H9 (cell line): ENCODE measurements around the gene ZC4H2. TPM values are rescaled to one million over a fixed set of nuclear protein-coding genes. Genes with fewer than 3 reads are reported as not detected.

ENCODE experiments used
- DNase-seq: peaks from one replicate; pipeline ENCODE4 v3.0.0-alpha.2; 2017
- H2AFZ ChIP-seq: one replicate; pipeline ENCODE4 v1.6.1; 2013; ENCODE audit warnings: mild to moderate bottlenecking, low read length, control low read depth, moderate library complexity
- H2AK5ac ChIP-seq: 2 replicates; pipeline ENCODE4 v1.6.1; 2013; ENCODE audit warnings: low read length, control low read depth, mixed read lengths; ENCODE audit not compliant: insufficient read length
- H2BK120ac ChIP-seq: one replicate; pipeline ENCODE4 v1.6.1; 2013; ENCODE audit warnings: low read depth, mild to moderate bottlenecking, low read length, control low read depth, inconsistent platforms; ENCODE audit not compliant: poor library complexity, severe bottlenecking
- H2BK12ac ChIP-seq: 2 replicates; pipeline ENCODE4 v1.6.1; 2013; ENCODE audit warnings: low read length, control low read depth, mixed read lengths, low read depth; ENCODE audit not compliant: insufficient read length
- H2BK15ac ChIP-seq: 2 replicates; pipeline ENCODE4 v1.6.1; 2013; ENCODE audit warnings: low read depth, low read length, control low read depth
- H2BK20ac ChIP-seq: one replicate; pipeline ENCODE4 v1.6.1; 2013; ENCODE audit warnings: low read depth, mild to moderate bottlenecking, low read length, control low read depth, inconsistent platforms; ENCODE audit not compliant: poor library complexity, severe bottlenecking
- H2BK5ac ChIP-seq: 2 replicates; pipeline ENCODE4 v1.6.1; 2013; ENCODE audit warnings: low read length, control low read depth, mixed read lengths; ENCODE audit not compliant: insufficient read length
- H3K14ac ChIP-seq: 2 replicates; pipeline ENCODE4 v1.6.1; 2013; ENCODE audit warnings: low read length, control low read depth; ENCODE audit not compliant: insufficient read depth
- H3K18ac ChIP-seq: 2 replicates; pipeline ENCODE4 v1.6.1; 2013; ENCODE audit warnings: low read depth, mild to moderate bottlenecking, mixed read lengths, low read length, control low read depth; ENCODE audit not compliant: insufficient read length
- H3K23ac ChIP-seq: 2 replicates; pipeline ENCODE4 v1.6.1; 2013; ENCODE audit warnings: low read length, control low read depth, mixed read lengths, low read depth; ENCODE audit not compliant: insufficient read length
- H3K23me2 ChIP-seq: 2 replicates; pipeline ENCODE4 v1.6.1; 2013; ENCODE audit warnings: low read depth, mild to moderate bottlenecking, mixed read lengths, low read length, control low read depth; ENCODE audit not compliant: insufficient read length, poor library complexity, severe bottlenecking
- H3K27ac ChIP-seq: 2 replicates; pipeline ENCODE4 v1.5.1; 2013; ENCODE audit warnings: low read length, control low read depth, mixed read lengths, low read depth; ENCODE audit not compliant: insufficient read length
- H3K27me3 ChIP-seq: 2 replicates; pipeline ENCODE4 v1.6.1; 2013; ENCODE audit warnings: low read length, control low read depth, inconsistent platforms; ENCODE audit not compliant: insufficient read depth
- H3K4ac ChIP-seq: 2 replicates; pipeline ENCODE4 v1.6.1; 2013; ENCODE audit warnings: low read depth, mild to moderate bottlenecking, control low read depth, inconsistent platforms, low read length, moderate library complexity
- H3K4me1 ChIP-seq: 2 replicates; pipeline ENCODE4 v1.6.1; 2013; ENCODE audit warnings: low read length, control low read depth, inconsistent platforms; ENCODE audit not compliant: insufficient read depth
- H3K4me2 ChIP-seq: 2 replicates; pipeline ENCODE4 v1.6.1; 2013; ENCODE audit warnings: low read length, control low read depth, mixed read lengths; ENCODE audit not compliant: insufficient read length, insufficient read depth
- H3K56ac ChIP-seq: 2 replicates; pipeline ENCODE4 v1.6.1; 2013; ENCODE audit warnings: low read depth, mild to moderate bottlenecking, mixed read lengths, low read length, control low read depth; ENCODE audit not compliant: insufficient read length
- H3K79me1 ChIP-seq: 2 replicates; pipeline ENCODE4 v1.6.1; 2013; ENCODE audit warnings: low read depth, mild to moderate bottlenecking, moderate library complexity, low read length, control low read depth, inconsistent platforms; ENCODE audit not compliant: insufficient read depth, poor library complexity, severe bottlenecking
- H3K79me2 ChIP-seq: 2 replicates; pipeline ENCODE4 v1.6.1; 2013; ENCODE audit warnings: low read length, control low read depth, inconsistent platforms; ENCODE audit not compliant: insufficient read depth
- H3K9ac ChIP-seq: 2 replicates; pipeline ENCODE4 v1.6.1; 2013; ENCODE audit warnings: low read length, control low read depth, mixed read lengths; ENCODE audit not compliant: insufficient read length; ENCODE audit errors: extremely low read depth
- H3K9me3 ChIP-seq: one replicate; pipeline ENCODE4 v1.6.1; 2013; ENCODE audit warnings: low read depth, low read length, inconsistent platforms; ENCODE audit not compliant: control insufficient read depth
- H3T11ph ChIP-seq: one replicate; pipeline ENCODE4 v1.6.1; 2013; ENCODE audit warnings: mild to moderate bottlenecking, low read length, control low read depth, inconsistent platforms
- H4K20me1 ChIP-seq: one replicate; pipeline ENCODE4 v1.6.1; 2013; ENCODE audit not compliant: control insufficient read depth, insufficient read length, insufficient read depth
- H4K5ac ChIP-seq: 2 replicates; pipeline ENCODE4 v1.6.1; 2013; ENCODE audit warnings: low read depth, mild to moderate bottlenecking, mixed read lengths, low read length, control low read depth; ENCODE audit not compliant: insufficient read length
- H4K8ac ChIP-seq: replicated peaks from 2 replicates; pipeline ENCODE4 v1.6.1; 2013; ENCODE audit warnings: low read length, control low read depth, mixed read lengths, low read depth; ENCODE audit not compliant: insufficient read length
- H4K91ac ChIP-seq: 2 replicates; pipeline ENCODE4 v1.6.1; 2013; ENCODE audit warnings: low read depth, mild to moderate bottlenecking, moderate library complexity, mixed read lengths, low read length, control low read depth; ENCODE audit not compliant: insufficient read length
- H3K27ac Mint-ChIP-seq, 3 experiments: 2 replicates in 2 of 3; 3 replicates in 1 of 3; pipeline ENCODE4 v1.8.0; 2020 to 2021; ENCODE audit warnings: mixed read lengths in 3 of 3, mild to moderate bottlenecking in 1 of 3, moderate library complexity in 1 of 3
- H3K27me3 Mint-ChIP-seq: 2 replicates; pipeline ENCODE4 v1.8.0; 2021; ENCODE audit warnings: low read depth, mild to moderate bottlenecking, moderate library complexity, mixed read lengths
- H3K36me3 Mint-ChIP-seq, 3 experiments: 2 replicates in 2 of 3; 3 replicates in 1 of 3; pipeline ENCODE4 v1.8.0; 2020 to 2021; ENCODE audit warnings: low read depth in 3 of 3, mixed read lengths in 3 of 3; ENCODE audit not compliant: insufficient read depth in 1 of 3
- H3K4me1 Mint-ChIP-seq, 2 experiments: 2 replicates each; pipeline ENCODE4 v1.8.0; 2020; ENCODE audit warnings: mixed read lengths in 2 of 2
- H3K4me3 Mint-ChIP-seq, 2 experiments: 2 replicates in 1 of 2; 3 replicates in 1 of 2; pipeline ENCODE4 v1.8.0; 2020 to 2021; ENCODE audit warnings: mild to moderate bottlenecking in 2 of 2, mixed read lengths in 2 of 2, moderate library complexity in 1 of 2
- H3K9me3 Mint-ChIP-seq, 2 experiments: 2 replicates in 1 of 2; 3 replicates in 1 of 2; pipeline ENCODE4 v1.8.0; 2020; ENCODE audit warnings: mild to moderate bottlenecking in 2 of 2, mixed read lengths in 2 of 2, moderate library complexity in 1 of 2
- WGBS: extraction: QIAGEN DNeasy Blood & Tissue Kit; methylation state at CpG from one replicate; pipeline ENCODE4 v1.1.7; 2013; ENCODE audit warnings: missing lambda C conversion rate, low lambda C conversion rate, mixed read lengths; ENCODE audit not compliant: insufficient read length; ENCODE audit errors: extremely low coverage; 5-methylcytosine and 5-hydroxymethylcytosine counted together
- long read RNA-seq: library from polyadenylated mRNA; unstranded; transcript quantifications from one replicate; pipeline ENCODE4 v2.0.0, GENCODE V29; 2020
- total RNA-seq: library from RNA; stranded (reverse); gene quantifications from 2 replicates; pipeline ENCODE4 v1.2.1, GENCODE V29; 2021
- TF ChIP-seq, protein P1 (sequence below): fragments of 200-600 bp; sonication (generic); conservative IDR thresholded peaks from 3 replicates; pipeline ENCODE4 v1.8.0; 2021; ENCODE audit warnings: antibody characterized with exemption, mild to moderate bottlenecking

The ZC4H2 gene
- 26.6 and 32.4 TPM in 2 replicates for total RNA-seq
- long read RNA-seq, transcript ZC4H2-201 (5 exons, 2,363 nt) = minor isoform, 9 of 176 reads
- long read RNA-seq, transcript ZC4H2-207 (5 exons, 606 nt) = minor isoform, 19 of 176 reads
- long read RNA-seq, transcript ZC4H2-202 (5 exons, 2,184 nt) = major isoform, 130 of 176 reads
- long read RNA-seq, partial matches to known transcripts = 7 of 176 reads
- long read RNA-seq, other reads (novel, unspliced or antisense) = 10 of 176 reads

DNA sequence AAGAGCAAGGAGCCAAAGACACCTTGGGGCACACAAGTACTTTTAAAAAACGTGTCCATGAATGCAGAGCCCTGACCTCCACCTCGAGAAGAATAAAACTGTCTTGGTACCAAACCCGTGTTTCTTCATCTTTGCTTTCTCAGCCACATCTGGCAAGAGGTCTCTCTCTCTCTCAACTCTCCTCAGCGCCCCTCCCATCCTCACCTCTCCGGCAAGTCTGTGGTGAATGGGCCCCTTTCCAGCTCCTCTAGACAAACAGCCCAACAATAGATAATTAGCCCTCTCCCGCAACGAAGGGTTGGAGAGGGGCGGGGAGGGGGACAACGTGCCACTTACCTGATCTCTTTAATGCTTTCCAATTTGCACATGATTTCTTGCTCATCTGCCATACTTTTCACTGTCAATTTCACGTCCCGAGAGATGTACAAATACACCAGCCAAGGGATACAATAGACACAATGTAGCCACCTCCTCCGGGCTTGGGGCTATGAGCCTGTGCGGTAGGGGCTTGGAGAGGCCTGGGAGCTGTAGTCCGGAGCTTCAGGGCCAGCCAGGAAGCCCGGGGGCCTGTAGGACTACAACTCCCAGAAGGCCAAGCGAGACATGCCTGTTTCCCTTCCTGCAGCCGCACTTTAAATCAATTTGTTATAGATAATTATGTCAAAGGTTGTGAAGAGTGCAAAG is at the start of gene ZC4H2:
TSS of gene ZC4H2 (minus strand) at position 462 of the 684 bp plus-strand sequence. CDS start at position 389, 73 bp downstream.
- Histone ChIP-seq H3K79me1 (no peaks in the 10 kb centered on the region), H3K14ac (no peak within 1 kb of the TSS), H2BK12ac (no peak within 1 kb of the TSS), H4K20me1 (no peaks in the 10 kb centered on the region), H2BK5ac (no peak within 1 kb of the TSS), H3K9me3 (peaks cover 29% of the 10 kb centered on the region), H3K27me3 (no peaks in the 10 kb centered on the region), H4K91ac (no peak within 1 kb of the TSS), H3K27ac (no peak within 1 kb of the TSS), H3K9ac (peak within 1 kb of the TSS; percentile 74), H3K79me2 (peaks cover 4% of the 10 kb centered on the region; the same call in 1 of the 2 replicates), H3K23ac (no peak within 1 kb of the TSS), H3K4ac (no peak within 1 kb of the TSS), H2BK15ac (no peak within 1 kb of the TSS), H3K23me2 (peaks cover 3% of the 10 kb centered on the region), H2BK20ac (no peak within 1 kb of the TSS), H3K4me2 (peak within 1 kb of the TSS; percentile 56), H2BK120ac (no peak within 1 kb of the TSS), H2AFZ (no peak within 1 kb of the TSS), H3K4me1 (no peaks in the 10 kb centered on the region), H3K56ac (no peak within 1 kb of the TSS), H3K18ac (peak within 1 kb of the TSS; percentile 44), H2AK5ac (no peak within 1 kb of the TSS), H4K5ac (no peak within 1 kb of the TSS), H4K8ac (no peak within 1 kb of the TSS), H3T11ph (no peak within 1 kb of the TSS)
- Mint-ChIP-seq H3K9me3 (peaks cover 77 to 83% of the 10 kb centered on the region in 2 experiments), H3K4me3 (peak within 1 kb of the TSS; percentile 91 to 93), H3K36me3 (peaks cover 32 to 40% (median 36%) of the 10 kb centered on the region in 3 experiments), H3K27ac (peak within 1 kb of the TSS; percentile 35 to 92 (median 77); a peak in 5 of 7 replicates), H3K27me3 (peaks cover 2% of the 10 kb centered on the region; the same call in 1 of the 2 replicates), H3K4me1 (peaks cover 4 to 8% of the 10 kb centered on the region in 2 experiments; a peak in 2 of 4 replicates)
- no CpG with 5 or more reads among the region's 17 CpGs for WGBS
- DNase-seq = peak; percentile 81
- TF ChIP-seq, protein P1, sequence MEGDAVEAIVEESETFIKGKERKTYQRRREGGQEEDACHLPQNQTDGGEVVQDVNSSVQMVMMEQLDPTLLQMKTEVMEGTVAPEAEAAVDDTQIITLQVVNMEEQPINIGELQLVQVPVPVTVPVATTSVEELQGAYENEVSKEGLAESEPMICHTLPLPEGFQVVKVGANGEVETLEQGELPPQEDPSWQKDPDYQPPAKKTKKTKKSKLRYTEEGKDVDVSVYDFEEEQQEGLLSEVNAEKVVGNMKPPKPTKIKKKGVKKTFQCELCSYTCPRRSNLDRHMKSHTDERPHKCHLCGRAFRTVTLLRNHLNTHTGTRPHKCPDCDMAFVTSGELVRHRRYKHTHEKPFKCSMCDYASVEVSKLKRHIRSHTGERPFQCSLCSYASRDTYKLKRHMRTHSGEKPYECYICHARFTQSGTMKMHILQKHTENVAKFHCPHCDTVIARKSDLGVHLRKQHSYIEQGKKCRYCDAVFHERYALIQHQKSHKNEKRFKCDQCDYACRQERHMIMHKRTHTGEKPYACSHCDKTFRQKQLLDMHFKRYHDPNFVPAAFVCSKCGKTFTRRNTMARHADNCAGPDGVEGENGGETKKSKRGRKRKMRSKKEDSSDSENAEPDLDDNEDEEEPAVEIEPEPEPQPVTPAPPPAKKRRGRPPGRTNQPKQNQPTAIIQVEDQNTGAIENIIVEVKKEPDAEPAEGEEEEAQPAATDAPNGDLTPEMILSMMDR = no peak
